CD4-positive, alpha-beta T cell treated with Interleukin-10 for 1 hour (primary cell): ENCODE results near the gene UNC79.

Experiments used
- DNase-seq: peaks from one replicate; pipeline ENCODE4 v3.0.0-alpha.2; 2020

The UNC79 gene

GRCh38 chr14:93757206-93757605, 326.5 kb downstream of the UNC79 start:
- DNase-seq: no peak
